H1 (cell line): Measurements from ENCODE around the gene DPYSL3. TPM values are rescaled to one million over a fixed set of nuclear protein-coding genes. Genes with fewer than 3 reads are reported as not detected.

Experiments used
- CTCF ChIA-PET: fragments of 300-600 bp; sonication (Branson Sonifier 250); formaldehyde crosslinking; loops from one replicate; lab custom pipeline; 2021; ENCODE audit not compliant: partially characterized antibody; lab: Charles Lee
- POLR2A ChIA-PET: fragments of 300-600 bp; sonication (Branson Sonifier 250); formaldehyde crosslinking; loops from one replicate; lab custom pipeline; 2021; ENCODE audit warnings: inconsistent platforms; ENCODE audit not compliant: partially characterized antibody; lab: Charles Lee
- DNase-seq, 2 experiments: peaks; one replicate each; pipeline versions ENCODE4 v3.0.0 to v3.0.0-alpha.2; 2010 to 2022; ENCODE audit warnings: low spot score in 2 of 2, low read depth in 1 of 2, mixed read lengths in 1 of 2
- FAIRE-seq: peaks from 2 replicates; lab custom pipeline; 2011; peaks lifted over from hg19 to GRCh38; lab: Jason Lieb, UNC
- H2AFZ ChIP-seq: 2 replicates; pipeline ENCODE4 v1.8.1; 2012; ENCODE audit warnings: low read length, inconsistent platforms
- H2AK5ac ChIP-seq: 2 replicates; pipeline ENCODE4 v1.6.1; 2013; ENCODE audit warnings: low read depth, low read length
- H2BK120ac ChIP-seq: replicated peaks from 2 replicates; pipeline ENCODE3; 2013; ENCODE audit warnings: low read depth, low read length, inconsistent platforms
- H2BK12ac ChIP-seq: 2 replicates; pipeline ENCODE4 v1.6.1; 2013; ENCODE audit warnings: low read depth, low read length
- H2BK15ac ChIP-seq: 2 replicates; pipeline ENCODE4 v1.6.1; 2013; ENCODE audit warnings: low read length
- H2BK20ac ChIP-seq: 2 replicates; pipeline ENCODE4 v1.6.1; 2013; ENCODE audit warnings: low read length
- H2BK5ac ChIP-seq: 2 replicates; pipeline ENCODE4 v1.6.1; 2013; ENCODE audit warnings: low read depth, low read length
- H3K14ac ChIP-seq: 2 replicates; pipeline ENCODE4 v1.6.1; 2013; ENCODE audit warnings: inconsistent platforms; ENCODE audit not compliant: insufficient read length
- H3K18ac ChIP-seq: 2 replicates; pipeline ENCODE4 v1.6.1; 2013; ENCODE audit warnings: low read length; ENCODE audit errors: extremely low read depth
- H3K23ac ChIP-seq: 2 replicates; pipeline ENCODE4 v1.6.1; 2013; ENCODE audit warnings: inconsistent platforms; ENCODE audit not compliant: insufficient read length
- H3K23me2 ChIP-seq: 2 replicates; pipeline ENCODE4 v1.6.1; 2013; ENCODE audit warnings: low read depth, low read length
- H3K27ac ChIP-seq: 2 replicates; pipeline ENCODE4 v1.6.1; 2011; ENCODE audit warnings: low read depth, low read length, inconsistent platforms
- H3K27me3 ChIP-seq, 4 experiments: replicated peaks in 1 of 4; 1 replicate in 1 of 4; 2 replicates in 3 of 4; pipeline versions ENCODE4 v1.6.1 to v1.8.1; 2011 to 2013; ENCODE audit warnings: low read length in 3 of 4, mild to moderate bottlenecking in 3 of 4, inconsistent platforms in 2 of 4, mixed read lengths in 2 of 4, moderate library complexity in 1 of 4; ENCODE audit not compliant: control insufficient read depth in 3 of 4, insufficient read depth in 3 of 4; ENCODE audit errors: extremely low read depth in 1 of 4
- H3K36me3 ChIP-seq, 4 experiments: 2 replicates each; pipeline versions ENCODE4 v1.6.1 to v1.8.1; 2011 to 2013; ENCODE audit warnings: mild to moderate bottlenecking in 4 of 4, low read length in 3 of 4, moderate library complexity in 2 of 4, control low read depth in 1 of 4, inconsistent platforms in 1 of 4; ENCODE audit not compliant: insufficient read depth in 4 of 4, control insufficient read depth in 2 of 4
- H3K4ac ChIP-seq: replicated peaks from 2 replicates; pipeline ENCODE3; 2013; ENCODE audit warnings: low read length, low read depth, mixed read lengths, inconsistent platforms; ENCODE audit not compliant: insufficient read length
- H3K4me1 ChIP-seq, 4 experiments: replicated peaks in 1 of 4; 1 replicate in 1 of 4; 2 replicates in 3 of 4; pipeline versions ENCODE4 v1.6.1 to v1.8.1; 2011 to 2013; ENCODE audit warnings: low read length in 3 of 4, inconsistent platforms in 2 of 4, mixed read lengths in 1 of 4; ENCODE audit not compliant: insufficient read depth in 4 of 4, control insufficient read depth in 3 of 4
- H3K4me2 ChIP-seq, 2 experiments: 2 replicates each; pipeline versions ENCODE4 v1.6.1 to v1.8.1; 2011 to 2013; ENCODE audit warnings: low read depth in 2 of 2, low read length in 2 of 2, control low read depth in 1 of 2, inconsistent platforms in 1 of 2, mild to moderate bottlenecking in 1 of 2; ENCODE audit not compliant: insufficient read depth in 1 of 2
- H3K4me3 ChIP-seq, 4 experiments: fragments of 200-600, 300-600 bp in 1 of 4; sonication (generic), shearing (Covaris generic), sonication (Bioruptor Twin) in 1 of 4; 2 replicates each; pipeline versions ENCODE4 v1.5.1 to v1.8.1; 2011 to 2016; ENCODE audit warnings: low read length in 4 of 4, low read depth in 3 of 4, control low read depth in 2 of 4, inconsistent platforms in 2 of 4, mild to moderate bottlenecking in 2 of 4, mixed read lengths in 1 of 4, moderate library complexity in 1 of 4; ENCODE audit not compliant: insufficient read depth in 2 of 4; ENCODE audit errors: extremely low read depth in 1 of 4
- H3K56ac ChIP-seq: replicated peaks from 2 replicates; pipeline ENCODE3; 2013; ENCODE audit warnings: low read depth, mild to moderate bottlenecking, mixed read lengths, low read length, inconsistent platforms; ENCODE audit not compliant: insufficient read length
- H3K79me1 ChIP-seq: 2 replicates; pipeline ENCODE4 v1.6.1; 2013; ENCODE audit warnings: low read depth, low read length, control low read depth
- H3K79me2 ChIP-seq, 2 experiments: 2 replicates each; pipeline versions ENCODE4 v1.6.1 to v1.8.1; 2012 to 2013; ENCODE audit warnings: low read length in 2 of 2, mild to moderate bottlenecking in 2 of 2, inconsistent platforms in 1 of 2; ENCODE audit not compliant: insufficient read depth in 2 of 2, control insufficient read depth in 1 of 2
- H3K9ac ChIP-seq, 4 experiments: replicated peaks in 1 of 4; 1 replicate in 1 of 4; 2 replicates in 3 of 4; pipeline versions ENCODE4 v1.6.1 to v1.8.1; 2011 to 2013; ENCODE audit warnings: low read depth in 3 of 4, low read length in 3 of 4, control low read depth in 2 of 4, mild to moderate bottlenecking in 2 of 4, moderate library complexity in 2 of 4, inconsistent platforms in 1 of 4; ENCODE audit errors: extremely low read depth in 1 of 4
- H3K9me3 ChIP-seq, 2 experiments: 2 replicates each; pipeline versions ENCODE4 v1.6.1 to v1.8.1; 2012 to 2013; ENCODE audit warnings: mild to moderate bottlenecking in 2 of 2, moderate library complexity in 2 of 2, control low read depth in 1 of 2, inconsistent platforms in 1 of 2, low read depth in 1 of 2, low read length in 1 of 2, mixed read lengths in 1 of 2; ENCODE audit not compliant: insufficient read depth in 2 of 2
- H4K20me1 ChIP-seq, 2 experiments: replicated peaks in 1 of 2; 2 replicates each; pipeline versions ENCODE3 to v1.8.1; 2011 to 2013; ENCODE audit warnings: inconsistent platforms in 2 of 2, low read length in 2 of 2, mild to moderate bottlenecking in 1 of 2; ENCODE audit not compliant: insufficient read depth in 2 of 2, control insufficient read depth in 1 of 2
- H4K5ac ChIP-seq: 2 replicates; pipeline ENCODE4 v1.6.1; 2013; ENCODE audit warnings: low read length, low read depth, mixed read lengths, inconsistent platforms; ENCODE audit not compliant: insufficient read length
- H4K8ac ChIP-seq: 2 replicates; pipeline ENCODE4 v1.8.0; 2013; ENCODE audit warnings: mild to moderate bottlenecking, moderate library complexity, low read length, inconsistent platforms; ENCODE audit not compliant: insufficient read depth; ENCODE audit errors: extremely low read depth
- H4K91ac ChIP-seq: replicated peaks from 2 replicates; pipeline ENCODE3; 2013; ENCODE audit warnings: low read length, mixed read lengths, inconsistent platforms; ENCODE audit not compliant: insufficient read length
- EP300 ChIP-seq, 2 experiments: IDR thresholded peaks; 1 replicate in 1 of 2; 2 replicates in 1 of 2; pipeline ENCODE4 v1.6.1; 2011 to 2012; ENCODE audit warnings: low read depth in 2 of 2, low read length in 2 of 2, mild to moderate bottlenecking in 2 of 2, borderline replicate concordance in 1 of 2, inconsistent platforms in 1 of 2, moderate library complexity in 1 of 2
- NRF1 ChIP-seq: IDR thresholded peaks from 2 replicates; pipeline ENCODE4 v1.6.1; 2011; ENCODE audit warnings: mild to moderate bottlenecking, low read depth, low read length, improper control_type of control experiment
- POLR2AphosphoS5 ChIP-seq: IDR thresholded peaks from 2 replicates; pipeline ENCODE4 v1.6.1; 2011; ENCODE audit warnings: low read depth, low read length
- SRF ChIP-seq: IDR thresholded peaks from 2 replicates; pipeline ENCODE4 v1.6.1; 2011; ENCODE audit warnings: mild to moderate bottlenecking, low read depth, low read length, moderate library complexity
- WGBS, 2 experiments: shearing (Covaris generic) in 1 of 2; methylation state at CpG; one replicate each; pipeline versions ENCODE4 v1.1.6 to v1.1.7; 2013 to 2015; ENCODE audit warnings: low lambda C conversion rate in 2 of 2, mixed read lengths in 2 of 2, inconsistent platforms in 1 of 2, low coverage in 1 of 2, missing lambda C conversion rate in 1 of 2; ENCODE audit not compliant: insufficient replicate concordance in 2 of 2, insufficient coverage in 1 of 2, insufficient read length in 1 of 2; ENCODE audit errors: extremely low coverage in 1 of 2, missing lambda C conversion rate in 1 of 2; 5-methylcytosine and 5-hydroxymethylcytosine counted together
- polyA plus RNA-seq, 7 experiments: library from polyadenylated mRNA; depleted of rRNA in 3 of 7; stranded (reverse) in 5 of 7; unstranded in 2 of 7; fragments of >200 nt in 5 of 7; fragments of 200-250 nt in 2 of 7; gene quantifications; 1 replicate in 5 of 7; 2 replicates in 1 of 7; 4 replicates in 1 of 7; pipeline versions ENCODE4 v1.2.1 to v1.2.3, GENCODE V29; 2011 to 2013; ENCODE audit warnings: missing spikeins in 2 of 7, mixed read lengths in 2 of 7
- total RNA-seq: library from RNA; stranded (reverse); fragmentation: NEBNext Ultra II Directional; extraction: Animal tissue kit (Norgen Biotek cat#: 25700); gene quantifications from 2 replicates; pipeline ENCODE4 v1.2.1, GENCODE V29; 2021

The DPYSL3 gene
- total and polyA plus RNA-seq, 2 of the 8 experiments (the other 6 are each of a cell fraction or from before 2014, with no cell fraction given), result 268 to 387 TPM

GRCh38 chr5:147472664-147473475 lies 37.0 kb downstream of the DPYSL3 start:
- H2BK5ac ChIP-seq, result no peak overlapping the region
- H3K27ac ChIP-seq, result no peak overlapping the region
- H2BK12ac ChIP-seq, result no peak overlapping the region
- no peaks in the 10 kb centered on the region for H3K79me1 ChIP-seq
- DNase-seq (no peak), FAIRE-seq (no peak)
- no peaks in the 10 kb centered on the region for H3K23me2 ChIP-seq
- H3K36me3 ChIP-seq, result no peaks in the 10 kb centered on the region
- CTCF ChIA-PET, result interaction anchor here (0.6 to 5.2 kb wide), 2 partner anchors 15 to 104 kb away, joined by 3 to 31 read pairs; no protein-coding TSS in a partner anchor
- no peak overlapping the region for H3K9ac ChIP-seq
- no peak overlapping the region for H3K56ac ChIP-seq
- no peaks in the 10 kb centered on the region for H4K20me1 ChIP-seq
- H3K4me3 ChIP-seq, result no peak overlapping the region
- H3K4me2 ChIP-seq, result no peak overlapping the region
- no peak overlapping the region for H2AK5ac ChIP-seq
- no peaks in the 10 kb centered on the region for H3K27me3 ChIP-seq
- no peaks in the 10 kb centered on the region for H3K9me3 ChIP-seq
- no peak overlapping the region for H3K4ac ChIP-seq
- no peak overlapping the region for H3K23ac ChIP-seq
- WGBS, 2 experiments, result 95% methylated on average over 4 of the region's 4 CpGs; no CpG with 5 or more reads in 1 of the 2 experiments
- H2BK120ac ChIP-seq, result no peak overlapping the region
- peaks cover 0 to 13% (median 8%) of the 10 kb centered on the region in 4 experiments; a peak in 3 of 7 replicates for H3K4me1 ChIP-seq
- no peak overlapping the region for H2BK15ac ChIP-seq
- H3K79me2 ChIP-seq, result peaks cover 0 to 61% of the 10 kb centered on the region in 2 experiments; a peak in 3 of 4 replicates
- H2BK20ac ChIP-seq, result no peak overlapping the region
- H4K5ac ChIP-seq, result no peak overlapping the region
- H4K8ac ChIP-seq, result no peak overlapping the region
- no peak overlapping the region for H3K18ac ChIP-seq
- POLR2A ChIA-PET, result interaction anchor here (0.7 kb wide), 1 partner anchor 19 kb away, joined by 3 read pairs; no protein-coding TSS in a partner anchor
- no peak overlapping the region for H4K91ac ChIP-seq
- H3K14ac ChIP-seq, result no peak overlapping the region
- no peak overlapping the region for H2AFZ ChIP-seq
- TF ChIP-seq SRF (no peak), POLR2AphosphoS5 (no peak), EP300 (IDR thresholded peaks at IDR 0.05; ENCODE audit: borderline replicate concordance in 1 of 2, low read depth in 2 of 2, low read length in 2 of 2) (no peak), NRF1 (no peak)
